Activated T-cell treated with anti-CD3 and anti-CD28 coated beads for 48 hours (primary cell): ENCODE results near the gene PLEKHH2.
A peak's percentile ranks its signal among the peaks of the same experiment; 100 is the strongest.
"Not testable (repeated sequence)": the region's sequence is repeated elsewhere in the genome, so short reads cannot be mapped to it uniquely, and the experiment has no call there.

Source experiments
- DNase-seq: peaks from one replicate; pipeline ENCODE4 v3.0.0-alpha.2; 2020; ENCODE audit warnings: low read depth

The PLEKHH2 gene

GRCh38 chr2:43717322-43717721 lies 80.3 kb downstream of the PLEKHH2 start:
- DNase-seq = no peak

GRCh38 chr2:43718530-43719124 lies 81.6 kb downstream of the PLEKHH2 start:
- no peak for DNase-seq

GRCh38 chr2:43724728-43725526 lies 87.9 kb downstream of the PLEKHH2 start:
- no peak for DNase-seq

GRCh38 chr2:43725711-43726246 lies 88.7 kb downstream of the PLEKHH2 start:
- no peak for DNase-seq

GRCh38 chr2:43726961-43727633 lies 90.0 kb downstream of the PLEKHH2 start:
- DNase-seq = not testable (repeated sequence)

- no peak for DNase-seq
Measured at GRCh38 chr2:43727634-43728014, 90.6 kb downstream of the PLEKHH2 start.

GRCh38 chr2:43729491-43730174 lies 92.6 kb downstream of the PLEKHH2 start:
- DNase-seq = no peak

- DNase-seq = no peak
Measured at GRCh38 chr2:43731211-43731610, 94.2 kb downstream of the PLEKHH2 start.

GRCh38 chr2:43736637-43737036 lies 99.6 kb downstream of the PLEKHH2 start:
- DNase-seq = no peak

GRCh38 chr2:43737097-43737854 lies 100.2 kb downstream of the PLEKHH2 start:
- no peak for DNase-seq

- no peak for DNase-seq
Measured at GRCh38 chr2:43737855-43738254, 100.8 kb downstream of the PLEKHH2 start.

- DNase-seq = no peak
Measured at GRCh38 chr2:43738257-43738656, 101.2 kb downstream of the PLEKHH2 start.

GRCh38 chr2:43743706-43744105 lies 106.6 kb downstream of the PLEKHH2 start:
- no peak for DNase-seq

- DNase-seq = no peak
Measured at GRCh38 chr2:43745457-43745856, 108.4 kb downstream of the PLEKHH2 start.

- DNase-seq = peak; percentile 17
Measured at GRCh38 chr2:43748333-43748732, 111.3 kb downstream of the PLEKHH2 start.

GRCh38 chr2:43749583-43749982 lies 112.5 kb downstream of the PLEKHH2 start:
- DNase-seq = no peak

- DNase-seq = no peak
Measured at GRCh38 chr2:43751476-43751990, 114.5 kb downstream of the PLEKHH2 start.

GRCh38 chr2:43752302-43752701 lies 115.2 kb downstream of the PLEKHH2 start:
- DNase-seq = no peak

- no peak for DNase-seq
Measured at GRCh38 chr2:43754180-43754579, 117.1 kb downstream of the PLEKHH2 start.

- no peak for DNase-seq
Measured at GRCh38 chr2:43758739-43759138, 121.7 kb downstream of the PLEKHH2 start.

GRCh38 chr2:43759195-43759594 lies 122.1 kb downstream of the PLEKHH2 start:
- DNase-seq = no peak
